ENCODE data around the gene IQGAP3.
"Not testable (repeated sequence)": the region's sequence is repeated elsewhere in the genome, so short reads cannot be mapped to it uniquely, and the experiment has no call there.

The IQGAP3 gene

GRCh38 chr1:156566436-156566835 lies 5.9 kb downstream of the IQGAP3 start:
- DNase-seq = no peak

GRCh38 chr1:156565519-156565918 lies 6.8 kb downstream of the IQGAP3 start:
- no peak for DNase-seq

GRCh38 chr1:156560585-156561163 lies 11.7 kb downstream of the IQGAP3 start:
- DNase-seq = no peak

- no peak for DNase-seq
These were observed 12.5 kb downstream of the IQGAP3 start for GRCh38 chr1:156559797-156560385.

GRCh38 chr1:156559086-156559796 lies 13.1 kb downstream of the IQGAP3 start:
- DNase-seq = no peak

- DNase-seq = no peak
These were observed 16.0 kb downstream of the IQGAP3 start for GRCh38 chr1:156556354-156556753.

GRCh38 chr1:156555715-156556114 lies 16.6 kb downstream of the IQGAP3 start:
- no peak for DNase-seq

- DNase-seq = no peak
These were observed 17.4 kb downstream of the IQGAP3 start for GRCh38 chr1:156554971-156555370.

- DNase-seq = no peak
These were observed 18.4 kb downstream of the IQGAP3 start for GRCh38 chr1:156553860-156554485.

GRCh38 chr1:156552937-156553336 lies 19.4 kb downstream of the IQGAP3 start:
- DNase-seq = not testable (repeated sequence)

- DNase-seq = no peak
These were observed 19.8 kb downstream of the IQGAP3 start for GRCh38 chr1:156552518-156552917.

- DNase-seq = no peak
These were observed 20.5 kb downstream of the IQGAP3 start for GRCh38 chr1:156551869-156552268.

GRCh38 chr1:156551066-156551643 lies 21.2 kb downstream of the IQGAP3 start:
- no peak for DNase-seq

- DNase-seq = no peak
These were observed 22.0 kb downstream of the IQGAP3 start for GRCh38 chr1:156550346-156550745.

- DNase-seq = no peak
These were observed 22.5 kb downstream of the IQGAP3 start for GRCh38 chr1:156549831-156550230.

- no peak for DNase-seq
These were observed 23.0 kb downstream of the IQGAP3 start for GRCh38 chr1:156549390-156549789.

GRCh38 chr1:156547982-156548381 lies 24.4 kb downstream of the IQGAP3 start:
- DNase-seq = no peak

- DNase-seq = no peak
These were observed 24.9 kb downstream of the IQGAP3 start for GRCh38 chr1:156547434-156547833.

GRCh38 chr1:156546267-156546666 lies 26.1 kb downstream of the IQGAP3 start:
- DNase-seq = no peak

GRCh38 chr1:156544592-156545102 lies 27.7 kb downstream of the IQGAP3 start:
- no peak for DNase-seq

GRCh38 chr1:156543066-156543465 lies 29.3 kb downstream of the IQGAP3 start:
- DNase-seq = no peak

- DNase-seq = no peak
These were observed 31.4 kb downstream of the IQGAP3 start for GRCh38 chr1:156540955-156541354.

- no peak for DNase-seq
These were observed 32.5 kb downstream of the IQGAP3 start for GRCh38 chr1:156539818-156540355.
